Mesenteric fat pad (tissue), 1 donor: ENCODE measurements around the gene PSIP1. TPM values are rescaled to one million over a fixed set of nuclear protein-coding genes. Genes with fewer than 3 reads are reported as not detected.
A peak's percentile ranks its signal among the peaks of the same experiment; 100 is the strongest.
"Not testable (repeated sequence)": the region's sequence is repeated elsewhere in the genome, so short reads cannot be mapped to it uniquely, and the experiment has no call there.

ENCODE experiments used
- DNase-seq: peaks from one replicate; pipeline ENCODE4 v3.0.0-alpha.2; 2020; ENCODE audit warnings: low spot score
- total RNA-seq: library from RNA; stranded (reverse); fragmentation: NEBNext Ultra II Directional; extraction: Animal tissue kit (Norgen Biotek cat#: 25700); gene quantifications from one replicate; pipeline ENCODE4 v1.2.1, GENCODE V29; 2021
- donor health status: DM: yes; HTN: yes; CAD: no.

Gene PSIP1
- total RNA-seq, 1 donor from 2014 or later, result 22.2 TPM

GRCh38 chr9:15433661-15434060, 77.1 kb downstream of the PSIP1 start:
- DNase-seq, result no peak

GRCh38 chr9:15433191-15433590, 77.6 kb downstream of the PSIP1 start:
- DNase-seq, result no peak

GRCh38 chr9:15430920-15431844, 79.6 kb downstream of the PSIP1 start:
- no peak for DNase-seq

- not testable (repeated sequence) for DNase-seq
Observed at GRCh38 chr9:15427702-15428101, 83.1 kb downstream of the PSIP1 start.

GRCh38 chr9:15426019-15426418, 84.8 kb downstream of the PSIP1 start:
- no peak for DNase-seq

- no peak for DNase-seq
Observed at GRCh38 chr9:15423231-15423985, 87.4 kb downstream of the PSIP1 start.

GRCh38 chr9:15422372-15423230, 88.2 kb downstream of the PSIP1 start, which contains the start of gene SNAPC3:
Gene SNAPC3, plus strand, starts transcription at chr9:15422876. Its CDS starts 4 bp downstream, at chr9:15422880.
- peak; percentile 98 for DNase-seq

- no peak for DNase-seq
Observed at GRCh38 chr9:15421990-15422371, 88.8 kb downstream of the PSIP1 start.

- no peak for DNase-seq
Observed at GRCh38 chr9:15421532-15421931, 89.2 kb downstream of the PSIP1 start.

- no peak for DNase-seq
Observed at GRCh38 chr9:15420796-15421195, 90.0 kb downstream of the PSIP1 start.

- no peak for DNase-seq
Observed at GRCh38 chr9:15417626-15418025, 93.1 kb downstream of the PSIP1 start.

GRCh38 chr9:15416880-15417279, 93.9 kb downstream of the PSIP1 start:
- no peak for DNase-seq

Other genes with a start within 250 kb of the PSIP1 start
- 7.2 TPM for gene TTC39B, start 203.8 kb downstream of the PSIP1 start, total RNA-seq
- 18.5 TPM for gene SNAPC3, start 88.1 kb downstream of the PSIP1 start, total RNA-seq
- gene CCDC171, start 42.1 kb upstream of the PSIP1 start, total RNA-seq, result 0.87 TPM